Measurements from ENCODE around the gene GIMAP1.
"Not testable (repeated sequence)": the region's sequence is repeated elsewhere in the genome, so short reads cannot be mapped to it uniquely, and the experiment has no call there.

- TF ChIP-seq CTCF (IDR thresholded peaks at IDR 0.05; ENCODE audit: borderline replicate concordance, extremely low read depth, low read length, poor library complexity, severe bottlenecking); EZH2 (IDR thresholded peaks at IDR 0.05; ENCODE audit: borderline replicate concordance, low read depth, low read length, severe bottlenecking): not testable (repeated sequence)
Observed at GRCh38 chr7:150676854-150677253, 39.6 kb upstream of the GIMAP1 start.
